ENCODE data around the gene PAPPA.

The PAPPA gene

GRCh38 chr9:116383936-116384335 lies 230.3 kb downstream of the PAPPA start:
- peak; percentile 48 for DNase-seq (ENCODE audit: low read depth, low spot score)

GRCh38 chr9:116387934-116388698 lies 234.5 kb downstream of the PAPPA start:
- no peak for DNase-seq (ENCODE audit: low read depth, low spot score)

- peak; percentile 28 for DNase-seq (ENCODE audit: low read depth, low spot score)
Measured at GRCh38 chr9:116389541-116390302, 236.1 kb downstream of the PAPPA start.

GRCh38 chr9:116390303-116391228 lies 237.0 kb downstream of the PAPPA start:
- no peak for DNase-seq (ENCODE audit: low read depth, low spot score)

GRCh38 chr9:116391306-116391900 lies 237.8 kb downstream of the PAPPA start:
- peak; percentile 92 for DNase-seq (ENCODE audit: low read depth, low spot score)

- no peak for DNase-seq (ENCODE audit: low read depth, low spot score)
Measured at GRCh38 chr9:116393198-116393597, 239.6 kb downstream of the PAPPA start.

GRCh38 chr9:116394070-116394469 lies 240.5 kb downstream of the PAPPA start:
- DNase-seq (ENCODE audit: low read depth, low spot score) = no peak

- DNase-seq (ENCODE audit: low read depth, low spot score) = no peak
Measured at GRCh38 chr9:116394894-116395698, 241.5 kb downstream of the PAPPA start.

GRCh38 chr9:116395699-116396037 lies 242.1 kb downstream of the PAPPA start:
- no peak for DNase-seq (ENCODE audit: low read depth, low spot score)

GRCh38 chr9:116403171-116403570 lies 249.6 kb downstream of the PAPPA start:
- no peak for DNase-seq (ENCODE audit: low read depth, low spot score)

GRCh38 chr9:116404228-116404627 lies 250.6 kb downstream of the PAPPA start:
- DNase-seq (ENCODE audit: low read depth, low spot score) = no peak

GRCh38 chr9:116405321-116405720 lies 251.7 kb downstream of the PAPPA start:
- DNase-seq (ENCODE audit: low read depth, low spot score) = no peak

GRCh38 chr9:116406469-116406868 lies 252.9 kb downstream of the PAPPA start:
- DNase-seq (ENCODE audit: low read depth, low spot score) = no peak

GRCh38 chr9:116409129-116409528 lies 255.5 kb downstream of the PAPPA start:
- DNase-seq (ENCODE audit: low read depth, low spot score) = no peak

GRCh38 chr9:116409638-116410037 lies 256.0 kb downstream of the PAPPA start:
- DNase-seq (ENCODE audit: low read depth, low spot score) = no peak

- no peak for DNase-seq (ENCODE audit: low read depth, low spot score)
Measured at GRCh38 chr9:116411506-116411905, 257.9 kb downstream of the PAPPA start.

GRCh38 chr9:116414374-116414773 lies 260.8 kb downstream of the PAPPA start:
- DNase-seq (ENCODE audit: low read depth, low spot score) = no peak

GRCh38 chr9:116416421-116416820 lies 262.8 kb downstream of the PAPPA start:
- DNase-seq (ENCODE audit: low read depth, low spot score) = peak; percentile 40

GRCh38 chr9:116417464-116417863 lies 263.9 kb downstream of the PAPPA start:
- peak; percentile 24 for DNase-seq (ENCODE audit: low read depth, low spot score)

GRCh38 chr9:116419181-116419580 lies 265.6 kb downstream of the PAPPA start:
- DNase-seq (ENCODE audit: low read depth, low spot score) = no peak
